Measurements from ENCODE around the gene SLCO6A1.

SLCO6A1 gene

GRCh38 chr5:102451082-102451481, 47.7 kb downstream of the SLCO6A1 start:
- DNase-seq (ENCODE audit: low read depth) = no peak

DNA sequence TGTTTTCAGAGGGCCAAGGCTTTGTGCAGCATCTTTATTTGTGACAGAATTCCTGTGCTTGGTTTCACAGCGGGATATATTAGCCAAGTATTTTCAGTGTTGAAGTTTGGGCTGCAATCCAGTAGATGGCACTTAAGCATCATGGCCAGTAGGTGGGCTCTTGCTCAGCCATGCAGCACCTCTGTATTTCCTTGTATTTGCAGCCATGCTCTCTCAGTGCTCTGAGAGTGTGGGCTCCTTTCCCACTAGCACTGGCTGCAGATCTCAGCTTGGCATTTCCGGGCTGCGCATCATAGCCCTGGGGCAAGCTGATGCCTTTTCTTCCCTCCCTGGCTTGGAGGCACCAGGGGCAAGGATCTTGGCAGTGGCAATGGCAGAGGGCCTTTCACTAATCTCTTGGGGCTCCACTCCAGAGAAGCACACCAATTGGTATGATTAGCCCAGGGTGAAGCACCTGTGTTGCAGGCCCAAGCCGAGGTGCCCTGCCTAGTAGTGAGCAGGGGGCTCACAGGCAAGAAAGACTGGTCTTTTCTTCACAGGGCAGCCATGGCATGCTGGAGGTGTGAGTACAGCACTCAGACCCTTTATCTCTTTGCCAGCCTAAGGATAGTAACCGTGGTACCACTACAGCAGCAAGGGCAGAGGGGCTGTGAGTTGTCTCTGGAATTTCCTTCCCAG, 48.3 kb downstream of the SLCO6A1 start:
- no peak for DNase-seq (ENCODE audit: low read depth)

DNA sequence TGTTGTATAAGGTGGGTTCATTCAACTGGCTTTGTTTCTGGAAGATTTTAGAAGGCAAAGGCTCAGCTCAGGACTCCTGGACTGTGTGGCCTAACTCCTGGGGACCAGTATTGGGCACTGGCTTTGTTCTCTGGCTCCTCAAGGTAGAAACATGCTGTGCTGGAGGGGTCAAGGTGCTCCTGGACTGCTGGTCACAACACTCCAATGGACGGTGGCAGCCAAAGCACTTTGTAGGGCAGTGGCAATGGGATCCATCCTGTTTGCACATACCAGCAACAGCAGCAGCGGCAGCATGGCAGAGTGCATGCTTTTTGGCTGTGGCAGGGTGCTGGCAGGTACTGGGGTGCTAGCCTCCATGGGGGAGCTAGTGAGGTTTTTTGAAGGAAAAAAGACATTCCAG, 65.3 kb downstream of the SLCO6A1 start:
- DNase-seq (ENCODE audit: low read depth) = no peak

- DNase-seq (ENCODE audit: low read depth) = no peak
Measured at GRCh38 chr5:102421647-102422046, 77.2 kb downstream of the SLCO6A1 start.

DNA sequence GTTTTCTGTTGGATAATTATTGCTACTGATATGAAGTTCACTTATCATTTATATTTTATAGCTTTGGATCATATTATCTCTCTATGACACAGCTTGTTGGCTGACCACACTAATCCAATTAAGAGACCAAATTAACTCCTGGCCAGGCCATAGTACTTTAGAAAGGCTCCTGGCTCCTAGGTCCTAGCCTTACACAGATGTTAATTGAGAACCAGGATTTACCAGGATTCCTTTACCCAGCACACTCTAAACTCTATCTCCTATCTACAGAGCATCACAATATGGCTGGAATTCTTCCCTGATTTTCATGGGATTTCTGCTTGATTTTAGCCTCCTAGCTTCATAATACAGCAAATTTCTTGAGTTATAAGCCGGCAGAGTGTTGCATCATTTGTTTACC, 80.3 kb downstream of the SLCO6A1 start:
- no peak for DNase-seq (ENCODE audit: low read depth)

DNA sequence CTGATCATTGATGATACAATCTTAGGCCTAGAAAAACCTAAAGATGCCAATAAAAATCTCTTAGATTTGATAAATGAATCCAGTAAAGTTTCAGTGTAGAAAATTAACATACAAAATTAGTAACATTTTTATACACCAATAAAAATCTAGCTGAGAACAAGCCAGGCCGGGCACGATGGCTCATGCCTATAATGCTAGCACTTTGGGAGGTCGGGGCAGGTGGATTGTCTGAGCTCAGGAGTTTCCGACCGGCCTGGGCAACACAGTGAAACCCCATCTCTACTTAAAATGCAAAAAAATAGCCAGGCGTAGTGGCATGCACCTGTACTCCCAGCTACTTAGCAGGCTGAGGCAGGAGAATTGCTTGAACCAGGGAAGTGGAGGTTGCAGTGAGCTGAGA, 84.4 kb downstream of the SLCO6A1 start:
- DNase-seq (ENCODE audit: low read depth) = no peak

GRCh38 chr5:102388235-102388634, 110.6 kb downstream of the SLCO6A1 start:
- no peak for DNase-seq (ENCODE audit: low read depth)

GRCh38 chr5:102385365-102385764, 113.4 kb downstream of the SLCO6A1 start:
- DNase-seq (ENCODE audit: low read depth) = no peak

DNA sequence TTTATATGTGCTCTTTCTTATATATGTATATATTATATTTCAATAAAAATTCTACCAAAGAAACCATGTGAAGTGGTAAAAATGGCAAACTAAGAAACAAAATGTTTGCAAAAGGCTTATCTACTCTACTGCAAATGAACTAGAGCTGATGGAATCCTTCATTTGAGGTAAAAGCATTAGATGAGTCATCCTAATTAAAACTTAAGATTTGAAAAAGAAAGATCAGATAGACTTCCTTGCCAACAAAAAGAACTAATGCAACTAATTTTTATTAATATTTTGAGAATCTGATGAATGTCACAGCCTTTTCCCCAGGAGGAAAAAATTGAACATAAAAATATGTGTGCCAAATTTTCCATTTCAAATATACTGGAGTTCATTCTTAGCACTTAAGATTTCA, 118.6 kb downstream of the SLCO6A1 start:
- no peak for DNase-seq (ENCODE audit: low read depth)

DNA sequence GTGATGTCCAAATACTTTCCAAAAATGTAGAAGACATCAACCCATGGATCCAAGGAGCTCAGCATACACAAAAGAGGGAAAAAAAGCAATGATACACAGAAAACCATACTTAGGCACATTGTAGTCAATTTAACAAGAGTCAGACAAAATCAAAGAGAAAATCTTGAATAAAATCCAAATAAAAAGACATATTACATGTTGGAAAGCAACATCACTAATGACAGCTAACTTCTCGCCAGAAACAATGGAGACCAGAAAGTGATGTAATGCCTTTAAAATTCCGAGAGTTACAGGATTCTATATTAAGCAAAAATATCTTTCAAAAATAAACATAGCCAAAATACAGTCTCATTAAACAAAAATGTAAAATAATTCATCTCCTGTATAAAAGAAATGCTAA, 122.9 kb downstream of the SLCO6A1 start:
- no peak for DNase-seq (ENCODE audit: low read depth)

- DNase-seq (ENCODE audit: low read depth) = no peak
Measured at GRCh38 chr5:102375272-102375671, 123.5 kb downstream of the SLCO6A1 start.

DNA sequence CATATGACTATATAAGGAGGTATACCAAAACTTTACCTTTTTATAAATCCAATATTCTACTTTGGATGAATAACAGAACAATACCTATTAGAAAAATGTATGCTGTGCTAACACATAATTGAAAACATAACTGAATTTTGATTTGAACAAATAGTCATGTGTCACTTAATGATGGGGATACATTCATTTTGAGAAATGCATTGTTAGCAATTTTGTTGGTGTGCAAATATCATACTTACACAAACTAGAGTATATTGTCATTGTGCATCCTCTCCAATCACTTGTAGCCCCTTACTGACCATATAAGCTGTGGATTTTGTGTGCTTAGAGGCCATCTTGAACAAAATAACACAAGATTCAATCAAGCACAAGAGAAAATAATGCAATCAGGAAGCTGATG, 130.4 kb downstream of the SLCO6A1 start:
- no peak for DNase-seq (ENCODE audit: low read depth)

- DNase-seq (ENCODE audit: low read depth) = no peak
Measured at GRCh38 chr5:102341681-102342288, 157.0 kb downstream of the SLCO6A1 start.

DNA sequence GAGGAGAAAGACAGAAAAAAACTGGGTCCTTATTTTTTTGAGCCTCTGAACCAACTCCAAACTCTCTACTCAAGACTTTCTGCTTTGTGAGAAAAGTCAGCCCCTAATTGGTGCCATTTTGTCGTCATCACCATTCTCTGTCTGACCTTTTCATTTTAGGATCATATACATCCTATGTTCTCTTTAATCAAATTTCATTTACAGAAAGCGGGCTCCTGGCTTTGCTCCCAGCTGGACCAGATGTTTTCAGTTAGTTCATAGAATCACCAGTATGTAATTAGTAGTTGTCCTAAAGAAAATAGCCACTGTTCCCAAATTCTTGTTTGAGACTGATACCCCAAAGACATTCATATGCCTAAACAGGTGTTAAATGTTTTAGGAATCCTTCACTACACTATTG, 174.1 kb downstream of the SLCO6A1 start:
- no peak for DNase-seq (ENCODE audit: low read depth)
